Measurements from ENCODE around the gene COPS8.

DNA sequence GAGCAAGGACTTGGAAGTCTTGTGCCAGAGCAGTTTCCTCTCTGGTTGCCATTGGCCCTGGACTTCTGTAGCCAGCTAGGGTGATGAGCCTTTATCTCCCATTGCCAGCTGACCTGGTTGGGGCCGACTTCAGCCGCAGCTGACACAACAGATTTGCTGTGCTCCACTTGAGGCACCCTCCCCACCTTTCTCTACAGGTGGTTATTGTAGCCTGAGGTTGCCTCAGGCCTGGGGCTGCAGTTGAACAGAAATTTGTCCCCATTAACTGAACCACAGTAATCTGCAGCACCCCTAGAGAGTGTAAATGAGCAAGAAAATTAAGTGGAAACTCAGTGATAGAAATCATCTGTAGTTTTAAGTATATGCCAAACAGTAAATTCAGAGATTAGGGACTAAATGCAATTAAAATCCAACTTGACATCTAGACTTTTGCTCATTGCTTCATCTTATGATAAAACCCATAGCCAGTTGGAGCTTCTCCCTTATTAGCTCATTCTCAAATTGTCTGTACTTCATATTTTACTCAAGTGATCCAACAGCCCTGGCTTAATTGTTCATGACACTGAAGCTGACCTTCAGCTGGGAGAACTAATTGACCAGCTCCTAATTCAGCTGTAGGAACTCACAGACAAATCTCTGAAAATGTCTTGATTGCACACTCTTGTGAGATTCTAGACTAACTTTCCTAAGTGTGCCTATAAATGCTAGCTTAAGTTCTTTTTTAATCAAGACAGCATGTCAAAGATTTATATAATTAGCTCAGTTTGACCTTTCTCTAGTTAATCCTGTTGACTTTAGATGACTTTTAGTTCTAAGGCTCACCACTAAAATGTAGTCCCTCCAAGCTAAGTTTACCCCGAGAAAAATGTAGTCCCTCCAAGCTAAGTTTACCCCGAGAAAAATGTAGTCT lies 48.9 kb downstream of the COPS8 start:
- TF ChIP-seq, protein P1, sequence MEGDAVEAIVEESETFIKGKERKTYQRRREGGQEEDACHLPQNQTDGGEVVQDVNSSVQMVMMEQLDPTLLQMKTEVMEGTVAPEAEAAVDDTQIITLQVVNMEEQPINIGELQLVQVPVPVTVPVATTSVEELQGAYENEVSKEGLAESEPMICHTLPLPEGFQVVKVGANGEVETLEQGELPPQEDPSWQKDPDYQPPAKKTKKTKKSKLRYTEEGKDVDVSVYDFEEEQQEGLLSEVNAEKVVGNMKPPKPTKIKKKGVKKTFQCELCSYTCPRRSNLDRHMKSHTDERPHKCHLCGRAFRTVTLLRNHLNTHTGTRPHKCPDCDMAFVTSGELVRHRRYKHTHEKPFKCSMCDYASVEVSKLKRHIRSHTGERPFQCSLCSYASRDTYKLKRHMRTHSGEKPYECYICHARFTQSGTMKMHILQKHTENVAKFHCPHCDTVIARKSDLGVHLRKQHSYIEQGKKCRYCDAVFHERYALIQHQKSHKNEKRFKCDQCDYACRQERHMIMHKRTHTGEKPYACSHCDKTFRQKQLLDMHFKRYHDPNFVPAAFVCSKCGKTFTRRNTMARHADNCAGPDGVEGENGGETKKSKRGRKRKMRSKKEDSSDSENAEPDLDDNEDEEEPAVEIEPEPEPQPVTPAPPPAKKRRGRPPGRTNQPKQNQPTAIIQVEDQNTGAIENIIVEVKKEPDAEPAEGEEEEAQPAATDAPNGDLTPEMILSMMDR (IDR thresholded peaks at IDR 0.05), result no peak
- no peak for TF ChIP-seq POLR2A (IDR thresholded peaks at IDR 0.05)
- no peak for TF ChIP-seq EP300 (IDR thresholded peaks at IDR 0.05)
- peak; percentile 15 for TF ChIP-seq POLR2AphosphoS5 (IDR thresholded peaks at IDR 0.05)

Measured in gastroesophageal sphincter (tissue), 3 donors.